ENCODE data around the gene SCAMP1.

Gene SCAMP1

GRCh38 chr5:78512435-78512834 is 152.0 kb downstream of the SCAMP1 start:
- CTCF ChIA-PET, result interaction anchor here (1.5 to 1.8 kb wide), 2 partner anchors 21 to 453 kb away, joined by 3 to 5 read pairs; no protein-coding TSS in a partner anchor
- TF ChIP-seq CTCF (IDR thresholded peaks at IDR 0.05; ENCODE audit: control extremely low read depth, extremely low read depth, low read depth, missing control alignments), result no peak
- POLR2A ChIA-PET, result no interaction called here
- no peak for DNase-seq (ENCODE audit: extremely low spot score)

- ChIA-PET CTCF (interaction anchor here (1.0 kb wide), 1 partner anchor 11 kb away, joined by 3 read pairs; no protein-coding TSS in a partner anchor), POLR2A (no interaction called here)
- DNase-seq (ENCODE audit: extremely low spot score), result no peak
- no peak for TF ChIP-seq CTCF (IDR thresholded peaks at IDR 0.05; ENCODE audit: control extremely low read depth, extremely low read depth, low read depth, missing control alignments)
Observed at GRCh38 chr5:78513441-78513840, 153.0 kb downstream of the SCAMP1 start.

GRCh38 chr5:78514427-78515330 is 154.3 kb downstream of the SCAMP1 start:
- CTCF ChIA-PET, result interaction anchor here (1.2 kb wide), 1 partner anchor 9 kb away, joined by 3 read pairs; no protein-coding TSS in a partner anchor
- POLR2A ChIA-PET, result no interaction called here
- TF ChIP-seq CTCF (IDR thresholded peaks at IDR 0.05; ENCODE audit: control extremely low read depth, extremely low read depth, low read depth, missing control alignments), result no peak
- DNase-seq (ENCODE audit: extremely low spot score), result no peak

DNA sequence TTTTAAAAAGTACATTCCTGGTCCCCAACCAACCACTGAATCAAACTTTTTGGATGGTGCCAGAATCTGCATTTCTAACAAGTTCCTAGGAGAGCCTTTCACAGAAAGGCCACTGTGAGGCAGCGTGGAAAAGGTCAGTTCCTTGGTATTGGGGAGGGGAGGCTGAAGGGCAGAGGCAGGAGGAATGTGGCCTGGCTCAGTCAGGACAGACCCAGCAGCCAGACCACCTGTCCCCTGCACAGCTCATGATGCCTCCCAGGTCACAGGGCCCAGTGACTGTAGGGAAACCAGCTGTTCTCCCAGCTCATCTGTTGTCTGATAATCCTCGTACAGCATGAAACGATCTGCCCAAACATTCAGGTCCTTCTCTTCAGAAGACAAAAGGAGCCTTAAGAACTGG is 155.3 kb downstream of the SCAMP1 start:
- ChIA-PET POLR2A (no interaction called here), CTCF (interaction anchor here (1.0 to 1.4 kb wide), 2 partner anchors 18 to 19 kb away, joined by 3 to 4 read pairs; no protein-coding TSS in a partner anchor)
- TF ChIP-seq CTCF (IDR thresholded peaks at IDR 0.05; ENCODE audit: control extremely low read depth, extremely low read depth, low read depth, missing control alignments), result no peak
- no peak for DNase-seq (ENCODE audit: extremely low spot score)

DNA sequence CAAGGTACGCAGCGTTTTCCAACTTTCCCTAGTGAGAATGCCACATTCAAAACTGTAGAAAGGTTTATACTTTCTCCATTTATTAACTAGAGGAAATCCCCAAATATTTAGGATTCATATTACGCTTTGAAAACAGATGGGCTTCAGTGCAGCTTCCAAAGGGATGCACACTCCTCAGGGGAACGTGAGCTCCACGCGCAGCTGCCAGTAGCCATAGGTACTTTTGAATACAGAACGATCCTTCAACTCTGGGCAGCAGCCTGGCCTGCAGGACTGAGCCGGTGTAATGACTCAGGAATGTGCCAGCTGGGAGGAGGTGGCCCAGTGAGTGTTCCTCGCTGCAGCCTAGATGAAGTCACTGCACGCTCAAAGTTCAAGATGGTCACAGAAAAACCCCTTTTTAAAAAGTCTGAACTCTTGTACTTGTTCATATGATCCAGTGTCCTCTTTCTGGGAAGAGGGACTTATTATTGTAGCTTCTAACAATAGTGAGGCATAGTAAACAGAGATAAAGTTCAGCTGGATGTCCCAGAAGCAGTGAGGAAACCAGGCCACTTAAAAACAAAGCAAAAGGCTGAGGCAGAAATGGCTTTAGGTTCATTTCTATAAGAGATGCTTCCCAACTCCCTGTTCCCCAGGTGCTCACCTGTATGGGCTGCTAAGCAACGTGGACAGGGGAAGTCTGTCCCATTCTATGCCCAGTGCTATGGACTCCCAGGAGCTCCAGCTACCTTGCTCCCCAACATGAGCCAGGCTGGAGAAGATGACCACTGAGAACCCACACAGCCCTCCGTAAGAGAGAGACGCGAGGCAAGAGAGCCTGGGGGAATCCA is 158.2 kb downstream of the SCAMP1 start:
- ChIA-PET CTCF (interaction anchor here (1.1 to 2.6 kb wide), 4 partner anchors 10 to 447 kb away, joined by 3 to 7 read pairs (median 3); no protein-coding TSS in a partner anchor), POLR2A (no interaction called here)
- no peak for DNase-seq (ENCODE audit: extremely low spot score)
- no peak for TF ChIP-seq CTCF (IDR thresholded peaks at IDR 0.05; ENCODE audit: control extremely low read depth, extremely low read depth, low read depth, missing control alignments)

All from GM10248 (cell line).